Caco-2 (cell line): ENCODE measurements around the gene OSBPL2. TPM values are rescaled to one million over a fixed set of nuclear protein-coding genes. Genes with fewer than 3 reads are reported as not detected.

Source experiments
- BruUV-seq: library from RNA; stranded (reverse); fragments of 400-500 nt; replicated peaks from 2 replicates; lab custom pipeline; 2021; lab: Mats Ljungman, UMichigan
- CTCF ChIA-PET: fragments of 300-600 bp; sonication (Branson Sonifier 250); formaldehyde crosslinking; loops from one replicate; lab custom pipeline; 2022; ENCODE audit warnings: antibody characterized with exemption; lab: Charles Lee
- POLR2A ChIA-PET: fragments of 300-600 bp; sonication (Branson Sonifier 250); formaldehyde crosslinking; loops from one replicate; lab custom pipeline; 2022; ENCODE audit warnings: antibody characterized with exemption; lab: Charles Lee
- DNase-seq, 2 experiments: peaks; one replicate each; pipeline versions ENCODE4 v3.0.0 to v3.0.0-alpha.2; 2020 to 2022
- H3K27me3 ChIP-seq: replicated peaks from 2 replicates; pipeline ENCODE4 v1.6.0; 2011; ENCODE audit warnings: low read length; ENCODE audit not compliant: control insufficient read depth, insufficient read depth
- H3K36me3 ChIP-seq: 2 replicates; pipeline ENCODE4 v1.5.1; 2011; ENCODE audit warnings: low read length; ENCODE audit not compliant: control insufficient read depth, insufficient read depth
- H3K4me1 ChIP-seq: fragments of 250-450 bp; sonication (Bioruptor Pico); 2 replicates; pipeline ENCODE4 v1.5.1; 2020; ENCODE audit warnings: mild to moderate bottlenecking
- H3K4me3 ChIP-seq: 2 replicates; pipeline ENCODE4 v1.5.1; 2011; ENCODE audit warnings: low read depth, mild to moderate bottlenecking, control low read depth, low read length
- H3K9me3 ChIP-seq: fragments of 250-450 bp; sonication (Bioruptor Pico); 2 replicates; pipeline ENCODE4 v1.5.1; 2020; ENCODE audit warnings: mild to moderate bottlenecking, moderate library complexity
- H3K27ac Mint-ChIP-seq: one replicate; pipeline ENCODE4 v1.8.0; 2022; ENCODE audit warnings: mixed read lengths; ENCODE audit not compliant: unreplicated experiment
- H3K27me3 Mint-ChIP-seq: one replicate; pipeline ENCODE4 v1.8.0; 2022; ENCODE audit warnings: mixed read lengths; ENCODE audit not compliant: insufficient read depth, unreplicated experiment
- H3K36me3 Mint-ChIP-seq: one replicate; pipeline ENCODE4 v1.8.0; 2022; ENCODE audit warnings: mild to moderate bottlenecking, mixed read lengths; ENCODE audit not compliant: insufficient read depth, unreplicated experiment
- H3K4me1 Mint-ChIP-seq: one replicate; pipeline ENCODE4 v1.8.0; 2022; ENCODE audit warnings: low read depth, mixed read lengths; ENCODE audit not compliant: unreplicated experiment
- H3K4me3 Mint-ChIP-seq: one replicate; pipeline ENCODE4 v1.8.0; 2022; ENCODE audit warnings: mild to moderate bottlenecking, moderate library complexity, mixed read lengths; ENCODE audit not compliant: unreplicated experiment
- H3K9me3 Mint-ChIP-seq: one replicate; pipeline ENCODE4 v1.8.0; 2022; ENCODE audit warnings: mixed read lengths; ENCODE audit not compliant: unreplicated experiment
- CTCF ChIP-seq, 2 experiments: fragments of 200-600 bp in 1 of 2; IDR thresholded peaks; 1 replicate in 1 of 2; 2 replicates in 1 of 2; pipeline versions ENCODE4 v1.5.1 to v1.8.0; 2011 to 2022; ENCODE audit warnings: antibody characterized with exemption in 1 of 2, control low read depth in 1 of 2, inconsistent platforms in 1 of 2, low read depth in 1 of 2, low read length in 1 of 2, mild to moderate bottlenecking in 1 of 2, moderate library complexity in 1 of 2; ENCODE audit not compliant: insufficient read depth in 1 of 2, severe bottlenecking in 1 of 2, unreplicated experiment in 1 of 2
- intact Hi-C: fragments of 100-400 bp; cut with micrococcal nuclease; formaldehyde crosslinking; loops from one replicate; pipeline ENCODE4 v1.10.0; 2022; ENCODE audit not compliant: unreplicated experiment
- total RNA-seq: library from RNA; stranded (reverse); gene quantifications from 2 replicates; pipeline ENCODE4 v1.2.3, GENCODE V29; 2022

The OSBPL2 gene
- total RNA-seq, 1 experiment from 2014 or later: 132 TPM

DNA sequence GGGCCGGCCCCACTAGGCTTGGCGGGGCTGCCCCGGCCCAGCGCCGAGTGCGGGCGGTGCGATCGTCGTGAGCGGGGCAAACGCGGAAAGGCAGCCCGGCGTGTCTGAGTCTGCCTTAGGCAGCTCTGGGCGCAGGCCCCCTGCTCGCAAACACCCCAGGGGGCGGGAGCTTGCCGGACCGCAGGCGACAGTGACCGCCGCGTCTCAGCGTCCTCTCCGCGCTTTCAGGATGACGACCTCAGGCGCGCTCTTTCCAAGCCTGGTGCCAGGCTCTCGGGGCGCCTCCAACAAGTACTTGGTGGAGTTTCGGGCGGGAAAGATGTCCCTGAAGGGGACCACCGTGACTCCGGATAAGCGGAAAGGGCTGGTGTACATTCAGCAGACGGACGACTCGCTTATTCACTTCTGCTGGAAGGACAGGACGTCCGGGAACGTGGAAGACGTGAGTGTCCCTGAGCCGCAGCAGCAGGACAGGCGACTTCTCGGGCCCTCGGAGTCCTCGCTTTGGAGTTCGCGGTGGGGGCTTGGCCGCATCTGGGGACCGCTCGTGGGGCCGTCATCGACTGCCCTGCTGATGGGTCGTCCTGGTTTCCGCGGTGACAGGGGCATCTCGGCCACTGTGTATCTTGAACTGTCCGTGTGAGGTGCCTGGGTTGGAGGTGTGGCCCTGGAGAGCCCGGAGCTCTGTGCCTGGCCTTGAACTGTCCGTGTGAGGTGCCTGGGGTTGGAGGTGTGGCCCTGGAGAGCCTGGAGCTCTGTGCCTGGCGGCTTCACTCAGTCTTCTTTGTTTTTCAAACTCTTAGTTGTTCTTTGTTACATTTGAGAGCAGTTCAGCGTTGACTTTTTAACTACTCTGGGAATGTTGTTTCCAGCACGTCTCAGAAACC, 65.3 kb downstream of the OSBPL2 start:
- Histone ChIP-seq H3K36me3 (peaks cover 29% of the 10 kb centered on the region), H3K27me3 (no peaks in the 10 kb centered on the region), H3K4me3 (peak overlapping the region; percentile 98), H3K9me3 (no peaks in the 10 kb centered on the region), H3K4me1 (peaks cover 20% of the 10 kb centered on the region)
- Mint-ChIP-seq H3K4me1 (peaks cover 30% of the 10 kb centered on the region), H3K36me3 (peaks cover 99% of the 10 kb centered on the region), H3K4me3 (peak overlapping the region; percentile 89), H3K27me3 (no peaks in the 10 kb centered on the region), H3K9me3 (no peaks in the 10 kb centered on the region), H3K27ac (peak overlapping the region; percentile 97)
- intact Hi-C loops: loop anchor here (2.0 to 10.0 kb wide), 4 partner anchors 17 to 1339 kb away; partner anchors contain the start of gene MRGBP
- TF ChIP-seq CTCF (IDR thresholded peaks at IDR 0.05; ENCODE audit: insufficient read depth in 1 of 2, low read depth in 1 of 2, low read length in 1 of 2, severe bottlenecking in 1 of 2, unreplicated experiment in 1 of 2): no peak
- ChIA-PET CTCF (interaction anchor here (0.7 to 1.6 kb wide), 4 partner anchors 65 to 101 kb away, joined by 3 to 14 read pairs (median 3); no protein-coding TSS in a partner anchor), POLR2A (interaction anchor here (0.9 to 1.4 kb wide), 3 partner anchors 63 to 79 kb away, joined by 3 to 5 read pairs (median 4); no protein-coding TSS in a partner anchor)
- DNase-seq: peak; percentile 63 to 76
- no TSS peak for BruUV-seq

- no peak for TF ChIP-seq CTCF (IDR thresholded peaks at IDR 0.05; ENCODE audit: insufficient read depth in 1 of 2, low read depth in 1 of 2, low read length in 1 of 2, severe bottlenecking in 1 of 2, unreplicated experiment in 1 of 2)
- no peaks in the 10 kb centered on the region for H3K27me3 Mint-ChIP-seq
- peaks cover 30% of the 10 kb centered on the region for H3K4me1 Mint-ChIP-seq
- H3K4me3 Mint-ChIP-seq: peak overlapping the region; percentile 89
- peaks cover 20% of the 10 kb centered on the region for H3K4me1 ChIP-seq
- H3K27ac Mint-ChIP-seq: peak overlapping the region; percentile 97
- BruUV-seq: no TSS peak
- CTCF ChIA-PET: interaction anchor here (0.9 to 1.6 kb wide), 2 partner anchors 78 kb away, joined by 4 to 14 read pairs; no protein-coding TSS in a partner anchor
- no peaks in the 10 kb centered on the region for H3K9me3 ChIP-seq
- POLR2A ChIA-PET: interaction anchor here (0.7 to 1.4 kb wide), 3 partner anchors 57 to 78 kb away, joined by 4 to 5 read pairs (median 4); no protein-coding TSS in a partner anchor
- intact Hi-C loops: loop anchor here (5.0 to 10.0 kb wide), 2 partner anchors 313 to 490 kb away; partner anchors contain the start of gene MRGBP
- H3K9me3 Mint-ChIP-seq: no peaks in the 10 kb centered on the region
- H3K27me3 ChIP-seq: no peaks in the 10 kb centered on the region
- H3K4me3 ChIP-seq: peak overlapping the region; percentile 98
- DNase-seq: no peak
- peaks cover 99% of the 10 kb centered on the region for H3K36me3 Mint-ChIP-seq
- peaks cover 29% of the 10 kb centered on the region for H3K36me3 ChIP-seq
Observed at GRCh38 chr20:62304331-62305148, 66.2 kb downstream of the OSBPL2 start.
